EL (cell line): Measurements from ENCODE around the gene PYY.
A peak's percentile ranks its signal among the peaks of the same experiment; 100 is the strongest.
"Not testable (repeated sequence)": the region's sequence is repeated elsewhere in the genome, so short reads cannot be mapped to it uniquely, and the experiment has no call there.

Experiments used
- DNase-seq: peaks from one replicate; pipeline ENCODE4 v3.0.0-alpha.2; 2016

Gene PYY

GRCh38 chr17:43942051-43942685 is 11.6 kb downstream of the PYY start, which contains the start of gene PPY:
Gene PPY, minus strand, starts transcription at chr17:43942476. Its CDS starts 822 bp downstream, at chr17:43941654.
- DNase-seq = no peak

DNA sequence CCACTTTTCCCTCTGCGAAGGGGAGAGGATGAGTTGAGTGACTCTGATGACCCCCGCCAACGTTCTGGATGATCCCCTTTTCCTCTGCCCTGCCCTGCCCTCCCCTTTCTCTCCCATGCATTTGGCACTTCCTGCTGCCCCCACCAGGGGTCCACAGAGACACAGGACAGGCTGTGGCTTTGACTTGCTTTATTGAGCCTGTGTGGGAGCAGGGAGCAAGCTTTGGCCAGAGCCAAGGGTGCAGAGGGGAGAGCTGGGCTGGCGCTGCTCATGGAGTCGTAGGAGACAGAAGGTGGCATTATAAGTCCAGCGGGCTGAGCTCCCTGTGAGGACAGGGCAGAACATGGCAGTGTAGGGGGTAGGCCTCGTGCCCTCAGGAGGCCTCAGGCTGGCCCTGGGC is 13.1 kb downstream of the PYY start:
- DNase-seq = peak; percentile 53

DNA sequence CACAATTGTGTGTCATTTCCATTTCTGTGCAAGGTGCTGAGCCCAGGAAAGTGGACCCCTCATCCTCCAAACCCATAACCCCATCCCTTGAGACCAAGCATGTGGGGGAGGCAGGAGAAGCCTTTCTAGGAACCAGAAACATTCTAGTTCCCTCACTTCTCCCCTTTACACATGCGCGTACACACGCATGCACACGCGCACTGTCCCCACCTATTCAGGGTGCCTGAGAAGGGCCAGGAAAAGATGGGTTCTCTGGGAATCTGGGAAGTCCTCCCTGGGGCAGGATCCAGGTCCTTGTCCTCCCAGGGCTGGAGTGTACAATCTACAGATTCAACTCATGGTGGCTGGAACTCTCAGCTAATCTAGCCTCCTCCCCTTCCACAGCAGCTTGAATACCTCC is 13.9 kb downstream of the PYY start:
- no peak for DNase-seq

DNA sequence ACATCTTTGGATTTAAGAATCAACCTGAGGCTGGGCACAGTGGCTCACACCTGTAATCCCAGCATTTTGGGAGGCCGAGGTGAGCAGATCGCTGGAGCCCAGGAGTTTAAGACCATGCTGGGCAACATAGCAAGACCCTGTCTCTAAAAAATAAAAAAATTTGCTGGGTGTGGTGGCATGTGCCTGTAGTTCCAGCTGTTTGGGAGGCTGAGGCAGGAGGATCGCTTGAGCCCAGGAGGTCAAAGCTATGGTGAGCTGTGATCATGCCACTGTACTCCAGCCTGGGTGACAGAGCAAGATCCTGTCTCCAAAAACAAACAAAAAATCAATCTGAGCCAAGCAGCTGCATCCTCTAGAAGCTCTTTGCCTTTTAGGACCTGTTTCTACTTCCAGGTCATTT is 14.3 kb downstream of the PYY start:
- not testable (repeated sequence) for DNase-seq

DNA sequence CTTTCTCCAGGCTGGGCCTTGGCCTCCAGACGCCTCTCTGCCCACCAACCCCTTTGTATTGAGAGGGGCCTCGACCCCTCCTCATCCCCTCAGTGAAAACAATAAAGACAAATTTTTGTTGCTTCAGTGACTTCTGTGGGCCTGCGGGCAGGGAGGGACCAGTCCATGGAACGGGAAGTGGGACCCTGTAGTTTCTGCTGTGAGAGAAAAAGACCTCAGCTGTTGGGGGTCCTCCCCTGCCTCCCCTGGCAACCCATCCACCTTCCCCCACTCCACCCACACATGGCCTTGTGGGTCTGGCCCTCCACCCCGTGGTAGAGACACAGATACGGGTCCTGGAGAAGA is 14.9 kb downstream of the PYY start:
- DNase-seq = no peak

- DNase-seq = peak; percentile 64
Measured at GRCh38 chr17:43936434-43936833, 17.3 kb downstream of the PYY start.

GRCh38 chr17:43935926-43936261 is 17.8 kb downstream of the PYY start:
- no peak for DNase-seq

GRCh38 chr17:43935204-43935925 is 18.4 kb downstream of the PYY start:
- no peak for DNase-seq

- no peak for DNase-seq
Measured at GRCh38 chr17:43932923-43933322, 20.8 kb downstream of the PYY start.

DNA sequence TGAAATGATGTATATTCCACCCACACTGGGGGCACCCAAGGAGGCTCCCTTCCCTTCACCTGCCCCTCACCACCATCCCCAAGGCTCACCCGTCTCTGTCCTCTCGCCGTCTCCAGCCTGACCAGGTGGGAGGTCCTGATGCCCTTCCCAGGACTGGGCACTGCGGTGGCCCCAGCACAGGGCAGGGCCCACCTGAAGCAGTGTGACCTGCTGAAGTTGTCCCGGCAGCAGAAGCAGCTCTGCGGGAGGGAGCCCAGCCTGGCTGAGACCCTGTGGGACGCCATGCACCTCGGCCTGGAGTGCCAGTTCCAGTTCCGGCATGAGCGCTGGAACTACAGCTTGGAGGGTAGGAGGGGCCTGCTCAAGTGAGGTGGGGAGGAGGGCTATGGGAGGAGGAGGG is 21.4 kb downstream of the PYY start:
- no peak for DNase-seq

- DNase-seq = no peak
Measured at GRCh38 chr17:43931062-43931571, 22.6 kb downstream of the PYY start.

DNA sequence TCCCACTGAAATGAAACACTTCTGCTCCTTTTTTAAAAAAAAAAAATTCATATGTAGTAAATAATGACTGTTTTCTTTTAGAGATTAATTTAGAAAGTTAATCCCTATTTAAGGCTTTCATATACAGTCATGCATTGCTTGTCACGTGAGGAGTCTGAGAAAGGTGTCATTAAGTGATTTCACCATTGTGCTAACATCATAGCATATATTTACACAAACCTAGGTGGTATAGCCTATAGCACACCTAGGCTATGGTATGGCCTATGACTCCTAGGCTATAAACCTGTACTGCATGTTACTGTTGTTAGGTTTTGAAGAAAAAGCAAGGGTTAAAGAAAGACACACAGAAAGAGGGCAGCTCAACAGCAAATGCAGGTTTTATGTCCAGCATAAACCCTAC is 25.1 kb downstream of the PYY start:
- no peak for DNase-seq

GRCh38 chr17:43927929-43928328 is 25.8 kb downstream of the PYY start:
- DNase-seq = not testable (repeated sequence)

- DNase-seq = no peak
Measured at GRCh38 chr17:43927060-43927864, 26.5 kb downstream of the PYY start.

DNA sequence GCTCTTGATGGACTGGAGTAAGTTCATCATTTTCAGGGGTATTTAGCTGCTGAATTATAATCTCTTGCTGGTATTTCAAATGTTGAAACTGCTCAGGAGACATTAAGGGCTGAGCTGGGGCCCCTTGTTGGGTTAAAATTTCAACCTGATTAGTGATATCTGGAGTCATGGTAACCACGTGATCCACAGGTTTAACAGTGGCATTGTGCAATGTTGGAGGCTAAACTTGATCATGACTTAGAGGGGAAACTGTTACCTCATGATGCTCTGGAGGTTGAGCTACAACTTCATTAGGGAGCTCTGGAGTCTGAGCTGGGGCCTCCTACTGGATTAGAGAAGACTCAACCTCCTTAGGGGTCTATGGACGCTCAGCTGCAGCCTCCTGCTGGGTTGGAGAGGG is 29.2 kb downstream of the PYY start:
- no peak for DNase-seq

- DNase-seq = no peak
Measured at GRCh38 chr17:43920500-43921095, 33.1 kb downstream of the PYY start.

DNA sequence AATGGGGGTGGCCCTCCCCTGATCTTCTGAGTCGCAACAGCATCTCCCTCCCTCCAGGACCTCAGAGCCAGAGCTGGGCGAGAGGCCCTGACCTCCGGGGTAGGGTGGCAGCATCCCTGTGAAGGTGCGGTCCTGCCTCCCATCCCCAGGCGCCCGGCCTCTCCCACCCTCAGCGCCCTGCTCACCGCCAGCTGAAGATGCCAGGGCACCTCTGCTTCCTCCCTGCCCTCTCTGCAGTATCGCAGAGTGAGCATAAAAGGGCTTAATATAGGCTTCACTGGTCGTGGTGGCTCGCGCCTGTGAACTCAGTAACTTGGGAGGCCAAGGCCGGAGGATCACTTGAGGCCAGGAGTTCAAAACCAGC is 35.7 kb downstream of the PYY start:
- DNase-seq = no peak

DNA sequence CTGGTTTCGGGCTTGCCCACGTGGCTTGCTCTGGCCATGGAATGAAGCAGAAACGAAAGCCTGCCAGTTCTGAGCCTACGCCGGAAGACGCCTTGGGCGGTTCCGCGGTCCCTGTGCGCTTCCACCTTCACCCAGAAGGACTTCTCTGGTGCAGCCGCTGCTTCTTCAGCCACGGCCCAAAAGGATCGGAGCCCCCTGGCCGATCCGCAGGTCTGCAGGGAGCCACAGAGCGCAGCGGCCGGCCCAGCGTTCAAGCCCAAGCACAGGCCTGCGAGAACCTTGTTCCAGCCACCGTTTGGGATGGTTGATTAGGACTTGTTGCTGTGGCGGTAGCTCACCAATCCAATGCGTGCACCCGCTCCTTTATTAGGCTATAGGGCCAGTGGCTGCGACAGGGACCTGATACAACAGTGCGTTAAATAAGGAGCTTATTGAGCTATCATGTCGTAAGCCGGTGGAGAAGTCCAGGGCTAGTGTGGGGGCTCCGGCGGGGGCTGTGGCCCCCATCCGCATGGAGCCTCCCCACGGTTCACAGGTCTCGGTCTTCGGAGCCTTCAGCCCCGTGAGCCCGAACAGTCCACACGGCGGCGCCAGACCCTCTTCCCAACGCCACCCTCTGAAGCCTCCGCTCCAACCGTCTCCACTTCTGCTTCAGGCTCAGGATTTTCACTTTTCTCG is 36.3 kb downstream of the PYY start:
- DNase-seq = no peak

DNA sequence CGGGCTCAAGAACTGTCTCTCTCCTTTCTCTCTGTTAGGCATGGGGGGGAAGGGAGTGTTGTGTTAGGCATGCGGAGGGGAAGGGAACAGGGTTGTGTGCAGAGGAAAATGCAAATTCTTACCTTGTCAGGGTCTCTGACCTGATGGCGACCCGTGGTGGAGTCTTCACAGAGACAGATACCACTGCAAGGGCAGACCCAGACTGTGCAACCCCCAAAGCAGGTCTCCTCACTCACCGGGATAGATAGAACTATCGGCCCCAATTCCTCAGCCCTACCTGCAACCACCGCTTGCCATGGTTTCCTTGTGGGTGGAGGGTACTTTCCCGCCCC is 36.8 kb downstream of the PYY start:
- DNase-seq = no peak

DNA sequence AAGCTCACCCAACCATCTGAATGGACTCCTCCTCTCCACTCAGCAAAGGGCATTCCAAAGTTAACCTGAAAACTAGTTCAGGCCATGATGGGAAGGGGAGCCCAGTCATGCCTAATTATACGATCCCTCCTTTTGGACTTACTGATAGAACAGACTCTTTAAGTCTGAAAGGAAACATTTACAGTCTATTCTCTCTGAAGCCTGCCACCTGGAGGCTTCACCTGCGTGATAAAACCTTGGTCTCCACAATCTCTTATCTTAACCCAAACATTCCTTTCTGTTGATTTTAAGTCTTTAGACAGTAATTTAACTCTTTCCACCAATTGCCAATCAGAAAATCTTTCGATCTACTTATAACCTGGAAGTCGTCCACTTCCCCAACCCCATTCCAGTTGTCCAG is 37.4 kb downstream of the PYY start:
- no peak for DNase-seq

- no peak for DNase-seq
Measured at GRCh38 chr17:43915559-43915958, 38.2 kb downstream of the PYY start.

- no peak for DNase-seq
Measured at GRCh38 chr17:43914451-43914850, 39.3 kb downstream of the PYY start.

GRCh38 chr17:43913584-43913983 is 40.2 kb downstream of the PYY start:
- no peak for DNase-seq
